HG02840 (cell line): ENCODE data around the gene SHANK2.

ENCODE experiments used
- ATAC-seq: cut with Tn5 transposase; IDR thresholded peaks from one replicate; pipeline ENCODE4 v1.9.1; 2021; ENCODE audit warnings: mild to moderate bottlenecking, moderate library complexity, moderate number of reproducible peaks; ENCODE audit not compliant: unreplicated experiment, low FRiP score

The SHANK2 gene

GRCh38 chr11:71223671-71224660 lies 28.4 kb downstream of the SHANK2 start:
- ATAC-seq: no peak

- ATAC-seq: no peak
These were observed 29.3 kb downstream of the SHANK2 start for GRCh38 chr11:71223081-71223405.

GRCh38 chr11:71222318-71223080 lies 29.9 kb downstream of the SHANK2 start:
- no peak for ATAC-seq

- no peak for ATAC-seq
These were observed 30.6 kb downstream of the SHANK2 start for GRCh38 chr11:71221821-71222220.

- no peak for ATAC-seq
These were observed 31.2 kb downstream of the SHANK2 start for GRCh38 chr11:71221201-71221600.

- no peak for ATAC-seq
These were observed 33.4 kb downstream of the SHANK2 start for GRCh38 chr11:71218789-71219499.

- no peak for ATAC-seq
These were observed 36.9 kb downstream of the SHANK2 start for GRCh38 chr11:71215425-71215965.

- no peak for ATAC-seq
These were observed 37.6 kb downstream of the SHANK2 start for GRCh38 chr11:71214553-71215424.

- ATAC-seq: no peak
These were observed 38.5 kb downstream of the SHANK2 start for GRCh38 chr11:71213696-71214552.

- no peak for ATAC-seq
These were observed 39.4 kb downstream of the SHANK2 start for GRCh38 chr11:71212871-71213559.

- ATAC-seq: no peak
These were observed 40.7 kb downstream of the SHANK2 start for GRCh38 chr11:71211631-71212030.

GRCh38 chr11:71210861-71211260 lies 41.5 kb downstream of the SHANK2 start:
- no peak for ATAC-seq

- ATAC-seq: no peak
These were observed 42.7 kb downstream of the SHANK2 start for GRCh38 chr11:71209656-71210055.

GRCh38 chr11:71209181-71209580 lies 43.2 kb downstream of the SHANK2 start:
- no peak for ATAC-seq

GRCh38 chr11:71208011-71208774 lies 44.2 kb downstream of the SHANK2 start:
- ATAC-seq: no peak

- no peak for ATAC-seq
These were observed 44.8 kb downstream of the SHANK2 start for GRCh38 chr11:71207563-71207962.

GRCh38 chr11:71206186-71206585 lies 46.2 kb downstream of the SHANK2 start:
- no peak for ATAC-seq
